Nucleus accumbens (tissue), 56 donors: ENCODE measurements around the gene OR10A6.

Source experiments
- DNase-seq, 56 donors: peaks; one replicate each; lab custom pipeline; 2025; lab: John Stamatoyannopoulos, UW

The OR10A6 gene

GRCh38 chr11:7882860-7883259 lies 48.2 kb downstream of the OR10A6 start:
- DNase-seq, result no peak
